Eye (tissue), 1 donor: ENCODE data around the gene CTLA4.
A peak's percentile ranks its signal among the peaks of the same experiment; 100 is the strongest.
"Not testable (repeated sequence)": the region's sequence is repeated elsewhere in the genome, so short reads cannot be mapped to it uniquely, and the experiment has no call there.

ENCODE experiments used
- DNase-seq: peaks from one replicate; pipeline ENCODE4 v3.0.0-alpha.2; 2015

The CTLA4 gene

DNA sequence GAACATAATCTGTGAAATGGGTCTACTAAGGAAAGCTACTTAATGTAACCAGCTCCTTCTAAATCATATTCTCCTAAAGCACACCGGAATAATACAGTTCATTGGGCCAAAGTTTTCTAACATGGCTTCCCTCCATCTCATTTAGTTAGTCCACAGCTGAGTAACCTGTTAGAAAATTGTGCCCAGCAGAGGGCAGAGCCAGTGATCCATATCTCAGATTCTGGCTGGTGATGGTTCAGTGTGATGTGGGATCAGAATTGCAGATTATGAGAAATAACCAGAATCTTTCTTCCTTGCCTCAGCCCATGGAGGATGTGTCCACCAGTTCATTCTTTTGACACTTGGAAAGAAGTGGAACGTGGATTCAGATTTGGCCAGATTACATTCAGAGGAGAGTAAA is 9.4 kb upstream of the CTLA4 start:
- no peak for DNase-seq

DNA sequence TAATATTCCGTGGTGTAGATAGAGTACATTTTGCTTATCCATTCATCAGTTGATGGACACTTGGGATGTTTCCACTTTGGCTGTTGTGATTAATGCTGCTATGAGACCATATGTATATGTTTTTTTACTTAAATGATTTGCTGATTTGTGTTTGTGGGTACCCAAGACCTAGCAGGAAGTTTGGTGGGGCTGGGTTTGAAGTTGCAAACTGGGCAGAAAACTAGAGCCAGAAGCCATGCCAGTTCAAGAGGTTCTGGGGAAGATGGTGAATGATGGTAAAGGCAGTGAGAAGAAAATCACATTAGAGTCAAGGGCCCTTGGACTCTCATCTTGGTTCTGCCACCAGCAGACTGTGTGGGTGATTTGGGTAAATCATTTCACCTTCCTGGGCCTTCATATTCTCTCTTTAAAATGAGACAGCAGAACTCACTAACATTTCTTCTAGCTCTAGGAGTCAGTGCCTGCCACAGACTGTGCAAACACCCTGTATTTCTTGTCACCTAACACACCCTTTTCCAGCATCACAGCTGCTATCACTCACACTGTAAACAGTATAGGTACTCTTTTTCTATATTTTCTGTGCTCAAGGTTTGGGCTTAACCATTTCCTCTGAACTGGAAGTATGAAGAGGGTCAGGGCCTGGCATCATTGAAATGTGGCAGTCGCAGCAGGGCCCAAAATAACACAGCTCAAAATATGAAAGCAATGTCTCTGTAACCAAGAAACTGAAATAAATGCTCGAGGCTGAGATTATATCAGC is 8.4 kb upstream of the CTLA4 start:
- DNase-seq = no peak

DNA sequence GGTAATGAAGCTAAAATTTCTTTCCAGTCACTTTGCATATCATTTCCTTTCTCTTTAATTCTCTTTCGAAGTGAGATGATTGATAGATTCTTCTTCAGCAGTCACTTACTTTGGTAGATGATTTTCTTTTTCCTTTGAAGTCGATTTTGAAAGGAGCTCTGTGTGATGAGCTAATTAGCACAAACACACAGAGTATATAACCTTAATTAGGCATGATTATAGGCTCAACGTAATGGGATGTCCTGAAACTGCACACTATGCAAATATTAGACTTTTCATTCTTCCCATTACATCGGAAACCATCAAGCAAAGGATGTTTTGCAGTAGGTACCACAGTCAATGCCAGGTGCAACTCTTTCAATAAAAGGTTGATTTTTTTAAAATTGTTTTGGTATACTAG is 6.4 kb upstream of the CTLA4 start:
- no peak for DNase-seq

DNA sequence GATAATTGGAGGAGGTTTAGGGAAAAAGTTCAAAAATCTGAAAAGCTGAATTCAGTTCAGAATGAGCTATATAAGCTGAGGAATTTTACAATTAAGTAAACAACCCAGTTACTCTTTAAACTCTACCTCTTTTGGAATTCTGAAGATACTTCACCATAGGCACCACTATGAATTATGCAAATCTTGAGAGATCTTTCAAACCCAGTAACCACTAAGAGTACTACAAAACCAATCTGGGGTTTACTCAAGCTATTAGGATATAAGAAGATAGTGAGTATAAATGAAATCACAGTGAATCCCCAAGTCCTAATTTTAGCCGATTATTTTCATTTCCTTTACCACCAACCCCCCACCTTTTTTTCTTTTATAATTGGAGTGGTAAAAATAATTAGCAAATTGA is 6.0 kb upstream of the CTLA4 start:
- DNase-seq = no peak

DNA sequence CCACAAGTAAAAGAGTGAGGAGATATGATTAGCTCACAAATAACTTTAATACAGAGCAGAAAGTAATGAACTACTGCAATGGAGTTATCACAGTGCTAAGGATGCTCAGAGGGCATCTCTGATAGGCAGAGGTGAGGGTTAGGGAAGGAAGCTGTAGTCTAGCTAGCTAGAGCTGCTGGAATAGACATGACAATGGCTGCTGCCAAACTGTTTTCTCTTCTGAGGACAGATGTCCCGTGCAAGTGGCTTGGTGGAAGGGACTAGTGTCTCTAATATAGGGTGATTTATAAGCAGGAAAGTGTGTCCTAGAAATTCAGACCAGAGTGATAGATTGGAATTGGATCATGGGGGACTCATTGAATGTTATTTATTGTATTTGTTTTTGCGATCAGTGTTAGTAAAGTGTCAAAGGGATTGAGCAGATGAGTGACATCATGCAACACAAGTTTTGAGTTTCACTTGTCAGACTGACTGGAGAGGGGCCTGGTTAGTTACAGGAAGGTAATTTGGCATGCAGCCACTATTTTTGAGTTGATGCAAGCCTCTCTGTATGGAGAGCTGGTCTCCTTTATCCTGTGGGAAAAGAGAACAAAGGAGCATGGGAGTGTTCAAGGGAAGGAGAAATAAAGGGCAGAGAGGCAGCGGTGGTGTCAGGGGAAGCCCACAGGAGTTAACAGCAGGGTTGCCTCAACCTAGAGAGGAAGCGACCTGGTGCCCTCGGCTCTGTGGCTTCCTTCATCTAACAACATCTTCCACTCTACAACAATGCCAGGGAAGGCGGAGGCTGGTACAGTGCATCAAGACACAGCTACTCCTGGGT is 1.9 kb downstream of the CTLA4 start:
- DNase-seq = no peak

DNA sequence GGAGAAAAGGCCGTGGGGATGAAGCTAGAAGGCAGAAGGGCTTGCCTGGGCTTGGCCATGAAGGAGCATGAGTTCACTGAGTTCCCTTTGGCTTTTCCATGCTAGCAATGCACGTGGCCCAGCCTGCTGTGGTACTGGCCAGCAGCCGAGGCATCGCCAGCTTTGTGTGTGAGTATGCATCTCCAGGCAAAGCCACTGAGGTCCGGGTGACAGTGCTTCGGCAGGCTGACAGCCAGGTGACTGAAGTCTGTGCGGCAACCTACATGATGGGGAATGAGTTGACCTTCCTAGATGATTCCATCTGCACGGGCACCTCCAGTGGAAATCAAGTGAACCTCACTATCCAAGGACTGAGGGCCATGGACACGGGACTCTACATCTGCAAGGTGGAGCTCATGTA is 2.9 kb downstream of the CTLA4 start:
- no peak for DNase-seq

DNA sequence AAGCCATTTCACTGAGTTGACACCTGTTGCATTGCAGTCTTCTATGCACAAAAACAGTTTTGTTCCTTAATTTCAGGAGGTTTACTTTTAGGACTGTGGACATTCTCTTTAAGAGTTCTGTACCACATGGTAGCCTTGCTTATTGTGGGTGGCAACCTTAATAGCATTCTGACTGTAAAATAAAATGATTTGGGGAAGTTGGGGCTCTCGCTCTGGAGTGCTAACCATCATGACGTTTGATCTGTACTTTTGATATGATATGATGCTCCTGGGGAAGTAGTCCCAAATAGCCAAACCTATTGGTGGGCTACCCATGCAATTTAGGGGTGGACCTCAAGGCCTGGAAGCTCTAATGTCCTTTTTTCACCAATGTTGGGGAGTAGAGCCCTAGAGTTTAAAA is 3.4 kb downstream of the CTLA4 start:
- DNase-seq = no peak

DNA sequence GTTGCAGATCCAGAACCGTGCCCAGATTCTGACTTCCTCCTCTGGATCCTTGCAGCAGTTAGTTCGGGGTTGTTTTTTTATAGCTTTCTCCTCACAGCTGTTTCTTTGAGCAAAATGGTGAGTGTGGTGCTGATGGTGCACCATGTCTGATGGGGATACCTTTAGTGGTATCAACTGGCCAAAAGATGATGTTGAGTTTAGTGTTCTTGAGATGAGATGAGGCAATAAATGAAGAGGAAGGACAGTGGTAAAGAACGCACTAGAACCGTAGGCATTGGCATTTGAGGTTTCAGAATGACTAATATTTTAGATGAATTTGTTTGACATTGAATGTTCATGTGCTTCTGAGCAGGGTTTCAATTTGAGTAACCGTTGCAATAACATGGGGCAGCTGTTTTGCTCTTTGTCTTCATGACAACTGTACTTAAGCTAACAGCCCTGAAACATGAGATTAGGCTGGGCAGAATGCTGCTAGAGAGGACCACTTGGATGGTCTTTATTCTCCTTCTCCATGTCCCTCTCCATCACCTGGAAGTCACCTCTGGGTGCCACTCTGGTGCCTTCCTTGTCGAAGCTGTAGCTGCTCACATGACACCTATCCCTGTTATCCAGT is 3.9 kb downstream of the CTLA4 start:
- no peak for DNase-seq

DNA sequence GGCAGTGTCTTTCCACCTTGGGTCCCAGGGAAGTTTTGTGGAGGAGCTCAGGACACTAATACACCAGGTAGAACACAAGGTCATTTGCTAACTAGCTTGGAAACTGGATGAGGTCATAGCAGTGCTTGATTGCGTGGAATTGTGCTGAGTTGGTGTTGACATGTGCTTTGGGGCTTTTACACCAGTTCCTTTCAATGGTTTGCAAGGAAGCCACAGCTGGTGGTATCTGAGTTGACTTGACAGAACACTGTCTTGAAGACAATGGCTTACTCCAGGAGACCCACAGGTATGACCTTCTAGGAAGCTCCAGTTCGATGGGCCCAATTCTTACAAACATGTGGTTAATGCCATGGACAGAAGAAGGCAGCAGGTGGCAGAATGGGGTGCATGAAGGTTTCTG is 5.9 kb downstream of the CTLA4 start:
- no peak for DNase-seq

DNA sequence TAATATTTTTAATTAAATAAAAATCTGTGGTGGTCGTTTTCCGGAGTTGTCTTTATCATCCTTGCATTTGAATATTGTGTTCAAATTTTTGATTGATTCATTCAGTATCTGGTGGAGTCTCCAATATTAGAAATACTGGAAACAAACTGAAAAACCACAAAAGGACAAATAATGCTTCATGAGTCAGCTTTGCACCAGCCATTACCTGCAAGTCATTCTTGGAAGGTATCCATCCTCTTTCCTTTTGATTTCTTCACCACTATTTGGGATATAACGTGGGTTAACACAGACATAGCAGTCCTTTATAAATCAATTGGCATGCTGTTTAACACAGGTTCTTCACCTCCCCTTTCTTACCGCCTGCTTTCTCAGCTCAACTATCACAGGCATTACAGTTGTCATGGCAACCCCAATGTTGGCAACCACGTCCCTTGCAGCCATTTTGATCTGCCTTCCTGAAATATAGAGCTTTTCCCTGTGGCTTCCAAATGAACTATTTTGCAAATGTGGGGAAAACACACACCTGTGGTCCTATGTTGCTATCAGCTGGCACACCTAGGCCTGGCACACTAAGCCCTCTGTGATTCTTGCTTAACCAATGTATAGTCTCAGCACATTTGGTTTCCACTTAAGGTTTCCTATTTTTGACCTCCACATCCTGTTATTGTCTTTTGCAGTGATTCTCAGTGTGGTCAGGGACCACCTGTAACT is 6.5 kb downstream of the CTLA4 start:
- DNase-seq = peak; percentile 20

DNA sequence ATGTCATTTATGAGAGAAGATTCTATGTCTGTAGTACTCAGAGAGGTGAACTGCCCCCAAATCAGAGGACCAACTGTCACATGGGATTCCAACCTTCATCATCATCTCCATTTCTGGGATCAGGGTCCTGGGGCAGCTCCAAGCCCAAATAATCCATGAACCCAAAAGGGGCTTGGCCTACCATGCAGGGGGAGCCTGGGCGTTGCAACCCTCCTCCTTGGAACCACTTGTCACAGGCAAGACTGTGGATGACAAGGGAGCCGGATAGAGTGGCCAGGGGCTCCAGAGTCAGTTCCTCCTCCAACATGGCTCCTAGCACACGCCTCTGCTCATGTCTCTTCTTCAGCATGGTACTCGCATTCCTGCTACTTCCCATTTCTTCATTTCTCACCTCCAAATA is 7.9 kb downstream of the CTLA4 start:
- DNase-seq = no peak

DNA sequence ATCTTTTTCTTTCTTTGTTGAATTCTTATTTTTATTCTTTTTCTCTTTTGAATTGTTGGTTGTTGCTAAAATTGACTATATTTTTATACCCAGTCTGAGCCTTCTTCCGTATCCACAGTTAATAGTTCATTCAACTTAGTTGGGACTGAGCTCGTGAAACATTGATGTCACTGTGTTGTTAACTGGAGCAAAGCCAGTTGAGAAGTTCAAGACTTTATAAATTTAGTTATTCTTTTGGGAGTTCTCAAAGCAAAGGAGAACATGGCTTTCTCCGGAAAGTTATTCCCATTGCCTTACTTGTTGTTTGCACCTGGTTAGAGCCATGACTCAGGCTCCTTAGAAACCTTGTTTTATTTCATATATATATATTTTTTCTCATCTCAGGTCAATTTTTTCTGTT is 8.8 kb downstream of the CTLA4 start:
- DNase-seq = no peak

DNA sequence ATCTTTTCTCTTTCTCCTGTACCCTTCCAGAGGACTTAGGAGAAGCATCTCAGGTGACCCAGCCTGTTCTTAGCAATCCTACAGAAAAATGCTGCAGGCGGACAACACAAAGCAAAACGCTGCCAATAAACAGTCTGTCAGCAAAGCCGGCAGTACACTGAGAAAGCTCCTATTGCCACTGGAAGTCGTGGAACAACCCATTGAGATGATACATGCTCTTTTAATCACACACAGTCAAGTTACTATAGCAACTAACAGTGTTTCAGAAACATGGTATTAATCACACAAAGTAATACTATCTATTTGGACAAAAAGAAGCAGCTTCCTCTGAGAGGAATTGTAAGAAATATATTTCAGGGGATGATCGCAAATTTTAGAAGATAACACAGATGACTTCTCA is 10.5 kb downstream of the CTLA4 start:
- peak; percentile 11 for DNase-seq

DNA sequence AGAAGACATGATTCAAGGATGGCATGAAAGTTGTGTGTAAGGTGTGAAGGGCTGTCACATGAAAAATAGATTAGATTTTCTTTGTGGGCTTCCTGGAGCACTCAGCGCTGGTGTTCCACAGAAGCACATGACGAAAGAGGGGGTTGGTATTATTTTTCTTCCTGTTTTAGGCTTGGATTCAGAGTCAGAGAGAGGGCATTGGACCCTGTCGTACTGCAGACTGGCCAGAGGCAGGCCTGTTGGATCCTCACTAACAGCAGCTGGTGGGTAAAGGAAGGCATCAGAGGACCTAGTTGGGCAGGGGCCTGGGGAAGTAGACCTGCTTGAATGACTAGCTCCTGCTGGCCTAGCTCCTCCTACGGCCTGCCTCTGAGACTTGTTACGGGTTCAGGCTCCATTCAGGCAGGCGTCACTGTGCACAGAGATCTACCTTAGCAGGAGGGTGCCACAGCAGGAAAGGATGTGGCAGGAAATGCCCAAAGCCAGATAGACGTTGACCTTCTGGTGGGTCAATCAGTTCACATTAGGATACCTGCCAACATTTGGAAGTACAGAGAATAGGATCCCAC is 13.1 kb downstream of the CTLA4 start:
- no peak for DNase-seq

DNA sequence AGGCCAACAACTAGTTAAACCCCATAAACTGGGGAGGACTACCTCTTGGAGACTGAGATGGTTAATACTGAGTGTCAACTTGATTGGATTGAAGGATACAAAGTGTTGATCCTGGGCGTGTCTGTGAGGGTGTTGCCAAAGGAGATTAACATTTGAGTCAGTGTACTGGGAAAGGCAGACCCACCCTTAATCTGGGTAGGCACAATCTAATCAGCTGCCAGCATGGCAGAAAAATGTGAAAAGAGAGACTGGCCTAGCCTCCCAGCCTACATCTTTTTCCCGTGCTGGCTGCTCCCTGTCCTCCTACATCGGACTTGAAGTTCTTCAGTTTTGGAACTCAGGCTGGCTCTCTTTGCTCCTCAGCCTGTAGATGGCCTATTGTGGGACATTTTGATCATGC is 13.6 kb downstream of the CTLA4 start:
- DNase-seq = not testable (repeated sequence)

DNA sequence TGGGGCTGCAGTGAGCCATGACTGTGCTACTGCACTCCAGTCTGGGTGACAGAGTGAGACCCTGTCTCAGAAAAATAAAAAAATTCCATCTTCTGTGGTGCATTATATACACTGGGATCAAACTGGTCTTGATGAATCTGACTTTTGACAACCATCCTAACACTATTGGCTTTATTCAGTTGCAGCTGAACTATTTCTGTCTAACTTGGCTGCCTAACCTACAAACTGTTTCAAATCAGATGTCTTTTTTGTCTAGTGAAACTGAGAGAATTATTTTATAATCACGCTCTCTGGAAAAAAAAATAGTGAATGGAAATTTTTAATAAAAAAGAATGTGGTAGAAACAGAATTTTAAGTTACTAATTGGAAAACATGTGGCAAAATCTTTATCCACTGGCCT is 15.0 kb downstream of the CTLA4 start:
- DNase-seq = no peak

DNA sequence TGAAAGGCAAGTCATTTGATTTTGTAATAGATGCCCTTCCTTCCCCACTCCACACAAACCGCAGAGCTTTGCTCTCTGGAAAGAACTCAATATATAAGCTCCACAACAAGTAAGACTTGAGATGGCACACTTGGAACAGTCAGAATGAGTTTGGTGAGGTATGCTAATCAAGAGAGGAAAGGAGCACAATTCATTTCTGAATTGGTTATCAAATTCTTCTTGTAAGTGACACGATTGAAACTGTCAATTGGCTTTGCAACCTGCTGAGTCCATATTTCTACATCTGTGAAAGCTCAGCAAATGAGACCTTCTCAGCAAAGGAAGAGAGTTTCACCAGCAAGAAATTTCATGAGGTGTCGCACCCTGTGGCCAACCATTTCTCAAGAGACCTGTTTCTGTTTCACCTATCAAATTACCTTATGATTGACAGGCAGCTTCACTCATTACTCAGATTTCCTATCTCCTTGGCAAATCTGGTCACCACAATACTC is 19.1 kb downstream of the CTLA4 start:
- no peak for DNase-seq

DNA sequence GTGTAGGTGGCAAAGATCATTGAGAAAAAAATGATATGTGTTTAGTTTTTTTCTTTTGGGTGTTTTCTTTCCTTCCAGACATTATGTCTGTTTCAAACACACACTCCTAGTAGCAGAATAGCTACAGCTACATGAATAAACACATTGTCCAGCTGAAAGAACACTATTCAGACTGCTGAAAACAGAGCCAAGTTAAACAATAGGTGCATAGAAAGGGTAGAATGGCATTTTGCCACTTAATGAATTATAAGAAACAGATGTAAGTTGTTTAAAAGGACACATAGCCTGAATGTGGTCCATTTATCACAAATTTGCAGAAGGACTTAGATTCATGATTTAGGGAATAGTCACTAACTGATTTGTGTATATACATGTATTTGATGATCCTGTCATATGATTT is 20.1 kb downstream of the CTLA4 start:
- DNase-seq = peak; percentile 30

DNA sequence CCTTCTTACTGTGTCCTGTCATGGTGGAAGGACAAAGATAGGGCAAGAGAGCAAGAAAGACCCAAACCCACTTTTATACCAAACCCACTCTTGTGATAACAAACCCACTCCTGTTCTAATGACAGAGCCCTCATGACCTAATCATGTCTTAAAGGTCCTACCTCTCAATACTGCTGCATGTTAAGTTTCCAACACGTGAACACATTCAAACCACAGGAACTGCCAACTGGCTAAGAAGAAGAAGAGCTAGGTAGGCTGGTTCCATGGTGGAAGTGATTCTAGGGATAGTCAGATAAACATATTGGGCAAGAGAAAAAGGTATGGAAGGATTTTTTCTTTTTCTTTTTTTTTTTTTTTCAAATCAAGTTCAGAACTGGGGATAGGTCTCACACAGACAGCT is 22.0 kb downstream of the CTLA4 start:
- DNase-seq = no peak

DNA sequence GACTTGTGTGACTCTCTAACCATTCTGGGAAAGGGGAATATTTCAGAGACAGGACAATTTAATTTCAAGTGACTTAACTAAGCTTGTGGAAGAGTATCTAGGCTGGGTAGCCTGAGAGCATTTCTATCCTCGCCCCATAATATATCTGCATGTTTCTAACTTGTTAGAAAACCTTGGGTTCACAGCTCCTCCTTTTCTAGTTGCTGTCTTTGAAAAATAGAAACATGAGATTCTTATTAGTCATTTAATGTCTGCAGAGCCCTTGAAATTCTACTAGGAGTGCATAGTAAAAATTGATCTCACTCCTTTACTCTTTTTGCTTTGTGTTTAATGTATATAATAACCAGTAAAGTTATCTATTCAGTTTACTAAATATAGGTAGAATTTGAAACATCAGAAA is 22.4 kb downstream of the CTLA4 start:
- no peak for DNase-seq

DNA sequence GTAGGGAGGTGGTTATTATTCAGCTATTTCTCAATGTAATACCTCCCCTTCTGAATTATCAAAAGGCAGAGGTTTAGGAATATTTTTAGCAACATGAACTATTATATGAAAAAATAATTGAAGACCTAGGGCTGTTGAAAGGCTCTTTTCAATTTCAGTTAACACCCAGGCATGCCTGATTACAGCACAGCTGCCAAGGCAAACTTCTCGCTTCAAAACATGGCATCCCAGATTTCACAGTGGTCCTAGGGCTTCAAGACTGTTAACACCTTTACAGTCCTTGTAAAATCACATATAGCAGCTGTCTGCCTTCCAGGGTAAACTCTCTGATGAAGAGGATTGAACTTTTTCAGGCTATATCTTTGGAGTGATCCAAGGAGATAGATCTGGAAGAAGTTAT is 23.2 kb downstream of the CTLA4 start:
- no peak for DNase-seq

DNA sequence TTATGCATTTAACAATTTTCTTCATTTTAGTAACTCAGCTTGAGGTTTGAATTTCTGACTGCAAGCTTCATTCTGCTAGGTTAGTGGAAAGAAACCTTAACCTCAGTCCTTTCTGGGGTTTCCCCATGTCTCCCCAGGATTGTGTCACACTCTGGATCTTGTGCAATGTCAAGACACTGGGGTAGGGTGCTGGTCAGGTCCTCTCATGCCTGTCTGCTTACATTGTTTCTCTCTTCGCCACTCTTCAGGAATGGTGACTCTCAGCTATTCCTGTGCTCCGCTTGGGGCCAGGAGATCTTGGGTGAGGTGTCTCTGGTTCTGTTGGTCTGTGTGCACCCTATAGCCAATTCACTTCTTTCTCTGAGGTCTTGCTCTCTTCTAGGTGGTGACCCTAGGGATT is 23.9 kb downstream of the CTLA4 start:
- no peak for DNase-seq

DNA sequence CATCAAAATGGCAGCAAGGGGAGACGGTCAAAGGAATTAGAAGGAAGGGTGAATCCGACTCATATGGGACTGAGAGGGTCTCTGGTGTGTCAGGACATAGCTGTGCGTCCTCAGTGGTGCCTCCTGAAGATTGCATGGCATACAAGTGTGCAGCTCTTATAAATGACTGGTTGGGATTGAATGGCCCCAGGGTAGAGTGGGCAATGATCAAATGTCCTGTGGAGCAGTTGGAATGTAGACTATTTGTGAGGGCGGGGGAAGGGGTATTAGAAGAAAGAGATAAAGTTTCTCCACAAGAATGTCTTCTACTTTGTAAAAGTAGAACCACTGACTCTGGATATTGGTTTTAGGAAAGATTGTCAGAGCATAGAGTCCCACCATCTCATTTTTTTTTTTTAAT is 24.6 kb downstream of the CTLA4 start:
- no peak for DNase-seq
